Activated T-cell treated with anti-CD3 and anti-CD28 coated beads, Interleukin-2, amount 50 U/mL, for 24 hours (primary cell): ENCODE results near the gene STK32A.

Source experiments
- DNase-seq: peaks from one replicate; pipeline ENCODE4 v3.0.0-alpha.2; 2020
- H3K27ac Mint-ChIP-seq: 2 replicates; pipeline ENCODE4 v1.8.0; 2020; ENCODE audit warnings: mild to moderate bottlenecking, mixed read lengths
- H3K27me3 Mint-ChIP-seq: 2 replicates; pipeline ENCODE4 v1.8.0; 2020; ENCODE audit warnings: mixed read lengths
- H3K36me3 Mint-ChIP-seq: 2 replicates; pipeline ENCODE4 v1.8.0; 2020; ENCODE audit warnings: low read depth, mixed read lengths
- H3K4me1 Mint-ChIP-seq: 2 replicates; pipeline ENCODE4 v1.8.0; 2020; ENCODE audit warnings: low read depth, mixed read lengths
- H3K4me3 Mint-ChIP-seq: 2 replicates; pipeline ENCODE4 v1.8.0; 2020; ENCODE audit warnings: mild to moderate bottlenecking, moderate library complexity, mixed read lengths
- H3K9me3 Mint-ChIP-seq: 2 replicates; pipeline ENCODE4 v1.8.0; 2020; ENCODE audit warnings: mixed read lengths

The STK32A gene

DNA sequence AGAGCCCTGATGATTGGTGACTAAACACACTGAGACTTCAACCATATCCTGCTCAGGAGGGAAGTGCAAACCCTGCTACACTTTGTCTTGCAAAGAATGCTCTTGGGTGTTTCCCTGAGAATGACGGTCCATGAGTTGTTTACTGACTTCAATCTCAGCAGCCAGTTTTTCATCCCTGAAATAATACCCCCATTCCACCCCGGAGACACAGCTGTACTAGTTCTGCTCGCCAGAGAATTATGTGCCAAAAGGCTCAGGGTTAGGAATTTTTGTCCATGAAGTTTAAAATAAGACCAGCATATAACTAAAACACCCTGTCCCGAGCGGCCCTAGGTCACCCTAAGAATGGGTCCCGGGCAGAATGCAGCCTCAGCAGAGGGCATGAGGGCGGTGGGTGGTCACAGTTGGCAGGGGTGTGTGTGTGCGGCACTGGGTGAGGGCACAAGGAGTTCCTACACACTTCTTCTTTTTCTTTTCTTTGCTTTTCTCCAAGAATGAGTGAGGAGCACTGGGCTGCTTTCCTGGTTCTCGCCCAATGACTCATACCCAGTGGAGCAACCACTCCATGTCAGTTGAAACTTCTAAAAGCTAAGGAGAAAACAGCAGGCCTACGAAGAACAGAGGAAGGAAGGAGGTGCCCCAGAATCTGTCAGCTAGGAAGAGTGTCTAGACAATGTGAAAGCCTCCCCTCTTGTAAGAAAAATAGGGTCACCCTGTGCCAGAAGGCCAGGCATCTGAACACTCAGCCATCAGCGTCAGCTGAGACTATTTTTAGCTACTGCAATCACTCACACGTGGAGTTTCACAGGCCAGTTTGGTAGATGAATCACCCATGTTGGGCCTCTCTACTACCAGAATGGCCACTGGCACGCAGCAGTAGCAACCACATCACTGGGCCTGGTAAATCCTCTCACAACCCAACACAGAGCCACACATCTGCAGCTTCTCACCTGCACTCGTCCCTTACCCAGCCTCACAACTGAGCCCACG, 169.1 kb downstream of the STK32A start:
- Mint-ChIP-seq H3K36me3 (no peaks in the 10 kb centered on the region), H3K27ac (no peak overlapping the region), H3K4me1 (no peaks in the 10 kb centered on the region), H3K4me3 (no peak overlapping the region), H3K27me3 (no peaks in the 10 kb centered on the region), H3K9me3 (no peaks in the 10 kb centered on the region)
- DNase-seq, result no peak

DNA sequence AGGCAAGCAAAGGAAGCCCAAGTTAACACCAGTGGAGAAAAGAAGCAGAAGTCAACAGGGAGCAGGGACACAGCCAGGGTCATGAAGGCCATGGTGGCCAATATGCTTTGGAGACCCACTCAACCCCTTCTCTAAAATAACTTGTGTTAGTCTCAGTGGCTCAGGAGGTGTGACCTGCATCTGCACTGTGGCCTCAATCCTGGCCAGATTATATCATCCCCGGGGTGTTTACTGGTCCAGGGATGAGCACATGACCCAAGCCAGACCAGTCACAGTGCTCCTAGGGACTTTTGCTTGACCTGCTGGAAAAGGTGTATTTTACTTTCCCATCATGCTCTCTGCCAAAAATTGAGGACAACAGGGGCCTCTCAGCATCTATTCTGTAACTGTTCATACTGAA, 169.9 kb downstream of the STK32A start:
- Mint-ChIP-seq H3K27ac (no peak overlapping the region), H3K9me3 (no peaks in the 10 kb centered on the region), H3K27me3 (no peaks in the 10 kb centered on the region), H3K36me3 (no peaks in the 10 kb centered on the region), H3K4me3 (no peak overlapping the region), H3K4me1 (no peaks in the 10 kb centered on the region)
- no peak for DNase-seq

DNA sequence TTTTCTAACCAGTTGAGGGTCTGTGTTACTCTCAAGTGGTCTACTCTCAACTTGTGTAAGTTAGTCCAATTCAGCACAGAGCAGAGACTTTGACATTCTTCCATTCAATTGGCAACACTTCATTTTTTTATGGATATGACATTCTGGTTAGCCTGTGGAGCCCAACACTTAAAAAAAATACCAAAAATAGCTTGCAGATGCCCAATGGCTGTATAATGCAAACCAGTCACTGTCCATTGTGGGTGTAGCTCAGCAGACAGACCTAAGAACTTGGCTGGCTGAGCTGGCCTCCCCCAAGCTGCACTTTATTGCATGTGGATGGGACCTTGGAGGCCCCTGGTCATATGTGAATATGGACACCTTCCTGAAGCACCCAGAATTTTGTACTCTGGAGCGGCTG, 171.8 kb downstream of the STK32A start:
- no peaks in the 10 kb centered on the region for H3K36me3 Mint-ChIP-seq
- no peak overlapping the region for H3K27ac Mint-ChIP-seq
- no peak for DNase-seq
- no peak overlapping the region for H3K4me3 Mint-ChIP-seq
- no peaks in the 10 kb centered on the region for H3K9me3 Mint-ChIP-seq
- no peaks in the 10 kb centered on the region for H3K27me3 Mint-ChIP-seq
- H3K4me1 Mint-ChIP-seq, result no peaks in the 10 kb centered on the region

DNA sequence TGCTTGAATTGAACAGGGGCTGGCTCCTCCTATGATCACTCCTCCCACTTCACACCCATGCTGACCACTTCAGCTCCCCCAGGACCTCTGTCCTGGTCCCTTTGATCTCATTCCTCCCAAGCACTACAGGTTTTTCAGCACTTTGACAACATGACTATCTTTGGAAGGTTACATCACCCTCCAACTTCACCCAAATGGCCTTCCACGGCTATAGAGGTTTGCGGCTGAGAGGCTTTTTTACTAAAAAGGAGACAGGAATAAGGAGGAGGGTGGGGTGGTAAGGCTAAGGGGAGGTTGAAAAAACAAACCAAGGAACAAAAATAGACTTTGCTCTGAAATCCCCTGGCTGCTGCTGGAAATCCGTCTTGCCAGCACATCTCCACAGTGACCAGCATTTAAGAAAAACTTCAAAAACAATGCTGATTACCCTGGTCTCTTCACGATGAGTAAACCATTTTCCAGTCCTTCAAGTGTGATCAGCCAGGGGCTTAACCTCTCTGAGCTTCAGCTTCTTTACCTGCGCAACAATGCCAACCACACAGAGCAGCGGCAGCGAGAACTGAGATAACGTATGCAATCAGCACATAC, 172.4 kb downstream of the STK32A start:
- Mint-ChIP-seq H3K4me1 (no peaks in the 10 kb centered on the region), H3K27ac (no peak overlapping the region), H3K4me3 (no peak overlapping the region), H3K36me3 (no peaks in the 10 kb centered on the region), H3K27me3 (no peaks in the 10 kb centered on the region), H3K9me3 (no peaks in the 10 kb centered on the region)
- DNase-seq, result no peak

DNA sequence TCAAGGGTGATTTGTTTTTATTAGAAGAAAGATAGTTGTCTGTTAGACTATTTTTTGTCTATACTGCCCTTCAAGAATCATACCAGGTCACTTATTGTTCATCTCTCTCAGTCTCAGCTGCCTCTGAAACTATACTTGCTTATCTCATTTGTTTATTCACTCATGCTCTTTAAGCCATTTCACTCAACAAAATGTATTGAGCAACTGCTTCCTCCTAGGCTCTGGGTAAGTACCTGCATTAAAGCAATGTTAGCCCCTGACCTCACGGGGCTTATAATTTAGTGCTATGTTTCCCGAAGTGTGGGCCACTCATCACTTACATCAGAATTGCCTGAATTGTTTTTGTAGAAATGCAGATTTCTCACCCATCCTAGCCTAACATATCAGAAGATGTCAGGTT, 174.2 kb downstream of the STK32A start:
- no peaks in the 10 kb centered on the region for H3K9me3 Mint-ChIP-seq
- no peaks in the 10 kb centered on the region for H3K36me3 Mint-ChIP-seq
- no peaks in the 10 kb centered on the region for H3K4me1 Mint-ChIP-seq
- no peaks in the 10 kb centered on the region for H3K27me3 Mint-ChIP-seq
- DNase-seq, result no peak
- H3K27ac Mint-ChIP-seq, result no peak overlapping the region
- no peak overlapping the region for H3K4me3 Mint-ChIP-seq

DNA sequence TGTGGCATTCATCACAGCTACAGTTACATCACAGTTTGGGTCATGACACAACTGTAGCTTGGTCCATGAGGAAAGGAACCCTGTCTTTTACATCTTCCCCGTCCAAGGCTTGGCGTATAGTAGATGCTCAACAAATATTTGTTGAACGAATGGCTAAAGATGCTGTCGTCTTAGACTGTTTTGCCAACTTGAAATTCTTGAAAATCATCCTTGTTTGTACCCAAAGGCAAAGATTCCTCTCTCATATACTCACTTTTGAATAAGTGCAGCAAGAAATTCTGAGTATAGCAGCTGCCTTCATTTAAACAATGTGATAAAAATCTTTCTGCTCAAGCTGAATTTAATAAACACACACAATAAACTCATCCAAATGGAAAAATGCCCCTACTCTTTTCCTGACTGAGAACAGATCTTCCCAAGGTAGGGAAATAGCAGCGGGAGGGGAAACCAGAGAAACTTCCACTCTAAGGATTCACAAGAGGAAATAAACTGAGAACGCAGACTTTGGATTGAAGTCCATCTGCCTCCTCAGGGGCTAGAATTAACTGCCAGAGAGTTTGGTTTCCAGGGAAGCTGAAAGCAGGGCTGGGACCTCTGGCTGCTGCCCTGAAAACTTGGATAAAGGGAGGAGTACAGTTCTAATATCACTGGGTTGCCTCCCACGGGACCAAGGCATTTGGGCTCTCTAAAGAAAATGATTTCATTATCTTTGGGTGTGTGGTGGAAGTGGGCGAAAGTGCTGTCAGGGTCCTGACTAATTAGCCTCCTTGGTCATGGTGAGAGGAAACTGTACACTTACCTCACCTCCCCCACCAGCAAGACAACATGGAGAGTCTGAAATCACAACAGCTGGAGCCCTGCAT, 175.9 kb downstream of the STK32A start:
- Mint-ChIP-seq H3K27me3 (no peaks in the 10 kb centered on the region), H3K27ac (no peak overlapping the region), H3K4me1 (no peaks in the 10 kb centered on the region), H3K4me3 (no peak overlapping the region), H3K36me3 (no peaks in the 10 kb centered on the region), H3K9me3 (no peaks in the 10 kb centered on the region)
- no peak for DNase-seq

DNA sequence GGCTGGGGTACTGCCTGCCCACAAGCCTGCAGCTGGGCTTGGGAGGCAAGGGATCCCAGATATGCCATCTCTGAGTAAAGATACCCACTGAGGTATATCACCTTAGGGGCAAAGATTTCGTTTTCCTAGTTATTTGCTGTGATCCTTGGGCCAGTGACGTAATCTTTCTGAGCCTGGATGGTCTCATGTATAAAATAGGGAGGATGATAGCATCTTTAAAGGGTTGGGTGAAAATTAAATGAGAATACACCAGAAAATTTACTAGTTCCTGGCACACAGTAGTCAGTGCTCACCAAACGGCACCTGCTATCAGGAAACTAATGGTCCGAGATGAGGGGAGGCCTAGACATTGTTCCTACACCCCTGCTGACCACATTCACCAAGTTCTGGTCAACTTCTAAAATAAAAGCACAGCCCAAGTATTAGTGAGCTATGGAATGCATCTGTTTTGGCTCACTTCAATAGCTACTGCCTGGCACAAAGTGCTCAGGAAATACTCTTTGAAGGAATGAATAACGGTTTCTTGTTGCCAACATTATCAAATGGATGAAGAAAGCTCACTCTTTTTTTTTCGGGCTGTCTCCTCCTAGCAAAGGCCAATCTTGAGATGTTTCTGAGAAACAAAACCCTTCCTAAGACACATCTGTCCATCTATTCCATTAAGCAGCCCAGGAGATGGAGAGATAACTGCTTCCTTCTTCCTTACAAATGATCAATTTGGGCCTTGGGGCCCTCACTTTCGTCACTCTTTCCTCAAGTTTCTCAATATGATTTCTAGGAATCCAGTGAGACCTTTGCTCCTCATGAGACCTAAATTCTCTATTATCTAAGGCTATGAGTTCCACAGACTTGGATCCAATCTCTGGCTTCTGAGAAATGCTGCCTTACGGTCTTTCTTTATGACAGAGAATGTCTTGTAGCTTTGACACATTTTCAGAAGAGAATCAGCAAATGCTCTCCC, 176.8 kb downstream of the STK32A start:
- no peaks in the 10 kb centered on the region for H3K36me3 Mint-ChIP-seq
- H3K27ac Mint-ChIP-seq, result no peak overlapping the region
- H3K27me3 Mint-ChIP-seq, result no peaks in the 10 kb centered on the region
- no peaks in the 10 kb centered on the region for H3K9me3 Mint-ChIP-seq
- no peak overlapping the region for H3K4me3 Mint-ChIP-seq
- no peaks in the 10 kb centered on the region for H3K4me1 Mint-ChIP-seq
- no peak for DNase-seq

DNA sequence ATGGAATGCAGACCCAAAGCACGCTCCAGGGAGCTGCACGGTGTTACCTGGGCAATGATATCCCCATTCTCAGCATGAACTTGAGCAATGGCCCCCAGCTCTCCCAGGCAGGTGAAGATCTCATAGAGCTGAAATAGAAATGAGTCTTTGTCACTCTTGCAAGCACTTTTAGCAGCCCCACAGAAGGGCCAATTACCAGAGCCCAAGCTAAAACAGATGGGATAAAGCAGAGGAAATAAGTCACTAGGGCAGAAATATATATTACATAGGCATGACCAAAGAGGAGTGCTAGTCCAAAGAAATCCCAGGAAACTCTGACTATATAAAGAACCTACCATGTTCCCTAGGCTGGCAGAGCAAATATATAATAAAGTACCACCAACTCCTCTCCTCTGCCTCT, 177.7 kb downstream of the STK32A start:
- Mint-ChIP-seq H3K27me3 (no peaks in the 10 kb centered on the region), H3K9me3 (no peaks in the 10 kb centered on the region), H3K4me3 (no peak overlapping the region), H3K36me3 (no peaks in the 10 kb centered on the region), H3K4me1 (no peaks in the 10 kb centered on the region), H3K27ac (no peak overlapping the region)
- DNase-seq, result no peak

DNA sequence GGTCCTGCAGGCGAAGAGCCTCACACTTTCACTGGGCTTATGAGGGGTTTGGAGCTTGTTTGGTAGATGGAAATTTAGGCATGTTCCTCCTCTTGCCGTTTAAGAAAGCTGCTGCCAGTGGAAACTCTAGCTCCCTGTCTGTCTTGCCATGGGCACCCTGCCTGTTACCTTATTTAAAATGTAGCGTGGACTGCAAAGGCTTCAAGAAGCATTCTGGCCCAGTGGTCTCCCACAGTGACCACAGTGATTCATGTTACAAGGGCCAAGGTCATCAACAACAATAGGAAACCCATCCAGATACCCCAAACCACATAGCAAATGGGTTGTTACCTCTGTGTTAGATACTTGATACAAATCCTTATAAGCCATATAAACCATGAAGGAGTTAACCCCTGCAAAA, 178.4 kb downstream of the STK32A start:
- Mint-ChIP-seq H3K27ac (no peak overlapping the region), H3K4me1 (no peaks in the 10 kb centered on the region), H3K4me3 (no peak overlapping the region), H3K36me3 (no peaks in the 10 kb centered on the region), H3K9me3 (no peaks in the 10 kb centered on the region), H3K27me3 (no peaks in the 10 kb centered on the region)
- DNase-seq, result no peak

DNA sequence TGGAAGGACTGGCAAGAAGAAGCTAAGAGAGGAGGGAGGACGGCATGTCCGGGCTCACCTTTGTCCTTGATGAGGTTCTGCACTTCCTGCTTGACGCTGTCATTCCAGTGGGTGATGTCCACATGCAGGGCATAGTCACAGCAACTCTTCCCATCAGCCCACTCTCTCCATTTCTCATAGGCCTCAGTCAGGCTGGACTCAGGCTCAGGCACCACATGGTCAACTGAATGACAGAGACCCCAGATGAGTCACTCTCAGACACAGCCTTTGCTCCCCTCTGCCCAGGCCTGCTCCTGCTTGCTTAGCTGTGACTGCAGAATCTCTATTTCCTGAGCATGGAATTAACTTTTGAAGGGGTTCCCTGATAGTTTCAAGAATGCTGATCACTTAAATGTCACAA, 180.8 kb downstream of the STK32A start:
- no peaks in the 10 kb centered on the region for H3K9me3 Mint-ChIP-seq

DNA sequence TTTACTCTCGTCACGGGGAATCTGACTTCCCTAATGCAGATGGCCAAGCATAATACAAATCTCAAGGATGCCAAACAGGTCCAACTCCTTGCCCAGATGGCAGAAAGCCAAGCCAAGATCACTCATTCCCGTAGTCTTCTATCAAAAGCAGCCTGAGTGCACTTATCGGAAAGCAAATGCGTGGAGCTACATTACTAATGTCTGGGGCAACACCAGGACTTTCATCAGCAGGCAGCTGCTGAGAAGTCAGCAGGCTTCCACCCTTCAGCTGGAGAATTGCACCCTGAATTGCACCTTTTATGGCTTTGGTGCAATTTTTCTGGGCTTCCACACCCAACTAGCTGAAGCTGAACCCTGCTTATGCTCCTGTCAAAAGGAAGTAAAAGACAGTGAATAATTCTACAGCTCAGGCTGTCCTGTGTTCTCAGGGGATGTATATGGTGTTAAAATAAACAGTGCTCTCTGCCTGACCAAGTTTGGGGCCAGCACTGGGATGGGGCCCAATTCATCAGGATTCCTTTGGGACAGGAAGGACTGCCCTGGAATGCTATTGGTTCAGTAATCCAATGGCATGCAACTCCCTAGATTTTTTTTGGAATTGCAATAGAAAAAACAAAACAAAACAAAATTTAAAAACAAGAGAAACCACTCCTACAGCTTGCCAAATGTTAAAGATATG, 182.4 kb downstream of the STK32A start:
- DNase-seq, result no peak
- Mint-ChIP-seq H3K9me3 (no peaks in the 10 kb centered on the region), H3K4me1 (no peaks in the 10 kb centered on the region), H3K27ac (no peak overlapping the region), H3K27me3 (no peaks in the 10 kb centered on the region), H3K4me3 (no peak overlapping the region), H3K36me3 (no peaks in the 10 kb centered on the region)

More for the DNA sequence above, 180.8 kb downstream of the STK32A start:
- no peak for DNase-seq
- Mint-ChIP-seq H3K27ac (no peak overlapping the region), H3K4me1 (no peaks in the 10 kb centered on the region), H3K4me3 (no peak overlapping the region), H3K27me3 (no peaks in the 10 kb centered on the region), H3K36me3 (no peaks in the 10 kb centered on the region)

DNA sequence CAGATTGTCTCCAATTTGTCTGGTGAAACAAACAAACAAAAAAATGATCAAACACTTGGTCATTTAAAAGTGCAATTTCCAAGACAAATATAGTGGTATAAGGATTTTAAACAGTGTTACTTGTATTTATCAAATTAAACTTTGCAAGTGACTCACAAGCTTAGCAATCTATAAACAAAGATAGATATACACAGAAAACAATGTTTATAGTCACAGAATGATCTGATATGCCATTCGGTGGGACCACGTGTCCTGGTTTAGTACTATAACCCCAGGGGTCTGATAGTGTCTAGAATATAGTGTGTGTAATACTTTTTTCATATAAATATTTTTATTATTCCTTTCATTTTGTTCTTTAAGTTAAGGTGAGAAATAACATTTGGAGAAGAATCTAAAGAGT, 183.8 kb downstream of the STK32A start:
- Mint-ChIP-seq H3K27me3 (no peaks in the 10 kb centered on the region), H3K4me1 (no peaks in the 10 kb centered on the region), H3K27ac (no peak overlapping the region), H3K9me3 (no peaks in the 10 kb centered on the region), H3K36me3 (no peaks in the 10 kb centered on the region), H3K4me3 (no peak overlapping the region)
- no peak for DNase-seq

DNA sequence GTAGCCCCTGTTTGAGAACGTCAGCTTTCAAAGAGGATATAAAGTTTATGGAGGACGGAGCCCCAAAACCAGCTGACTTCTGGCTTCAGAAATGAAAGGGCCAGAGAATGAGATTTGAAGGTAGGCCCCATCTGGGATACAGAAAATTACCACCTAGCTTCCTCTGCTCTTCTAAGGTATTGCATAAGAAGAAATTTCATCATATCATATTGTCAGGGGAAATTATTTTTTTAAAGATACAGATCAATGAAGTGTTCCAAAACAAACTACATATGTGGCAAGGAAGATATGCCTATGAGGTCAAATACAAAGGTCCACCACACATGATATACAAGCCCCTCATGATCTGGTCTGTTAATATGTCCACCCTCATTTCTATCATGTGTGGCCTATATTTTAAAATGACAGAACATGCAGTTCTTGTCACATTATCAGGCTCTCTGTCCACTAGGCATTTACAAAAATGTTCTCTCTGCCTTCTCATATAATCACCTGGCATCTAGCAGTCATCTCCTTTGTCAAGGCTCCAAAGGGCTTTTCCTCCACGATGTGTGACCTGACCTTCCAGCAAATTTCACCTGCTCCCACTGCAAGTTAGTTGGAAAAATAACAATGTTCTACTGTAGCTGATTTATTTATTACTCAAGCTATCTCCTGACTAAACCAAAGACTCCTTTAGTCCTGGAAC, 192.0 kb downstream of the STK32A start:
- no peak overlapping the region for H3K4me3 Mint-ChIP-seq
- no peaks in the 10 kb centered on the region for H3K4me1 Mint-ChIP-seq

More for the DNA sequence above, 192.0 kb downstream of the STK32A start:
- no peaks in the 10 kb centered on the region for H3K9me3 Mint-ChIP-seq
- no peaks in the 10 kb centered on the region for H3K36me3 Mint-ChIP-seq
- no peak overlapping the region for H3K27ac Mint-ChIP-seq
- no peak for DNase-seq
- H3K27me3 Mint-ChIP-seq, result peaks cover 4% of the 10 kb centered on the region
